K562 (cell line): ENCODE measurements around the gene IGFBPL1.
A peak's percentile ranks its signal among the peaks of the same experiment; 100 is the strongest.

ENCODE experiments used
- CTCF ChIP-seq, 3 experiments: IDR thresholded peaks in 2 of 3; conservative IDR thresholded peaks in 1 of 3; 2 replicates each; pipeline ENCODE4 v1.5.1; 2011 to 2012; ENCODE audit warnings: low read length in 3 of 3, mild to moderate bottlenecking in 3 of 3, control low read depth in 2 of 3, improper control_type of control experiment in 1 of 3, inconsistent platforms in 1 of 3, low read depth in 1 of 3, mixed read lengths in 1 of 3, moderate library complexity in 1 of 3; ENCODE audit not compliant: insufficient read depth in 2 of 3
- DPF2 ChIP-seq: fragments of 450-650 bp; IDR thresholded peaks from 2 replicates; pipeline ENCODE4 v1.6.1; 2016
- JUND ChIP-seq, 2 experiments: IDR thresholded peaks; 2 replicates in 1 of 2; 3 replicates in 1 of 2; pipeline ENCODE4 v1.6.1; 2011; ENCODE audit warnings: borderline replicate concordance in 2 of 2, low read depth in 2 of 2, low read length in 2 of 2, improper control_type of control experiment in 1 of 2, missing biosample characterization in 1 of 2, missing genetic modification characterization in 1 of 2, missing genetic modification reagents in 1 of 2
- SAFB2 ChIP-seq: fragments of 200-400 bp; formaldehyde crosslinking; IDR thresholded peaks from 2 replicates; pipeline ENCODE4 v1.6.1; 2018; ENCODE audit warnings: borderline replicate concordance, low read length, low read depth, moderate library complexity; ENCODE audit not compliant: severe bottlenecking
- ZBTB40 ChIP-seq, 2 experiments: fragments of 450-650 bp in 1 of 2; sonication (generic) in 1 of 2; formaldehyde crosslinking in 1 of 2; IDR thresholded peaks; 2 replicates each; pipeline versions ENCODE4 v1.7.1 to v1.9.0; 2016 to 2022; ENCODE audit warnings: inconsistent platforms in 1 of 2, mild to moderate bottlenecking in 1 of 2, missing genetic modification reagents in 1 of 2

GRCh38 chr9:38417003-38417945 lies 7.0 kb downstream of the IGFBPL1 start:
- no peak for TF ChIP-seq ZBTB40 (IDR thresholded peaks at IDR 0.05)
- no peak for TF ChIP-seq ZBTB40 (CRISPR knock-in tag; IDR thresholded peaks at IDR 0.05)
- no peak for TF ChIP-seq SAFB2
- TF ChIP-seq JUND (IDR thresholded peaks at IDR 0.05; ENCODE audit: borderline replicate concordance, low read depth, low read length): no peak
- no peak for TF ChIP-seq JUND (tag; IDR thresholded peaks at IDR 0.05; ENCODE audit: borderline replicate concordance, low read depth, low read length)
- no peak for TF ChIP-seq DPF2
- TF ChIP-seq CTCF (IDR thresholded peaks at IDR 0.05 in 2 of 3, conservative IDR thresholded peaks at IDR 0.05 in 1 of 3; ENCODE audit: insufficient read depth in 2 of 3, low read depth in 1 of 3, low read length in 3 of 3): peak; percentile 79 to 95 (median 84)
